SU-DHL-6 (cell line): ENCODE measurements around the gene GNAS.

Experiments used
- H2AFZ ChIP-seq: fragments of 200-600 bp; sonication (generic); 2 replicates; pipeline ENCODE4 v1.6.1; 2014; ENCODE audit warnings: low read depth, mild to moderate bottlenecking, moderate library complexity, mixed read lengths, antibody characterized with exemption, low read length; ENCODE audit not compliant: severe bottlenecking
- H3F3A ChIP-seq: fragments of 200-600 bp; shearing (Covaris generic); 2 replicates; pipeline ENCODE4 v1.6.0; 2016; ENCODE audit warnings: antibody characterized with exemption, mild to moderate bottlenecking; ENCODE audit not compliant: insufficient read depth
- H3K27ac ChIP-seq: fragments of 200-600 bp; sonication (generic); 2 replicates; pipeline ENCODE4 v1.5.1; 2016; ENCODE audit warnings: low read depth, mild to moderate bottlenecking, low read length, moderate library complexity, mixed read lengths
- H3K27me3 ChIP-seq: fragments of 200-600 bp; sonication (generic), shearing (Covaris generic); 2 replicates; pipeline ENCODE4 v1.6.0; 2014; ENCODE audit warnings: mild to moderate bottlenecking, low read length
- H3K36me3 ChIP-seq: fragments of 200-600 bp; sonication (generic); 2 replicates; pipeline ENCODE4 v1.6.1; 2014; ENCODE audit warnings: mild to moderate bottlenecking, low read length, mixed read lengths
- H3K4me2 ChIP-seq: fragments of 300-600, 200-600 bp; shearing (Covaris generic), sonication (generic); 2 replicates; pipeline ENCODE4 v1.6.0; 2014; ENCODE audit warnings: low read length, low read depth, mild to moderate bottlenecking; ENCODE audit not compliant: poor library complexity, severe bottlenecking
- H3K4me3 ChIP-seq: fragments of 200-600 bp; sonication (generic); 2 replicates; pipeline ENCODE4 v1.5.1; 2014; ENCODE audit warnings: antibody characterized with exemption, low read length, mild to moderate bottlenecking, mixed read lengths; ENCODE audit not compliant: insufficient read depth, poor library complexity, severe bottlenecking
- H3K79me2 ChIP-seq: fragments of 200-600 bp; sonication (generic); 2 replicates; pipeline ENCODE4 v1.6.1; 2014; ENCODE audit warnings: mild to moderate bottlenecking, low read length, moderate library complexity; ENCODE audit not compliant: insufficient read depth
- H3K9ac ChIP-seq: fragments of 200-600 bp; sonication (generic); 2 replicates; pipeline ENCODE4 v1.7.0; 2014; ENCODE audit warnings: mild to moderate bottlenecking, low read length
- H3K9me2 ChIP-seq: fragments of 200-600 bp; sonication (generic); replicated peaks from 2 replicates; pipeline ENCODE4 v1.6.1; 2014; ENCODE audit warnings: low read length; ENCODE audit not compliant: insufficient read depth
- H3K9me3 ChIP-seq: fragments of 200-600 bp; sonication (generic); 2 replicates; pipeline ENCODE4 v1.6.1; 2014; ENCODE audit warnings: low read length, mixed read lengths; ENCODE audit not compliant: insufficient read depth
- H4K20me1 ChIP-seq: fragments of 200-600 bp; sonication (generic); 2 replicates; pipeline ENCODE4 v1.6.1; 2014; ENCODE audit warnings: low read depth, mild to moderate bottlenecking, antibody characterized with exemption, low read length, moderate library complexity, mixed read lengths
- CTCF ChIP-seq: fragments of 200-600 bp; sonication (generic); IDR thresholded peaks from one replicate; pipeline ENCODE4 v1.5.1; 2017; ENCODE audit warnings: antibody characterized with exemption, mild to moderate bottlenecking, low read length, moderate library complexity; ENCODE audit not compliant: insufficient read depth, poor library complexity, severe bottlenecking
- EZH2phosphoT487 ChIP-seq: fragments of 200-600 bp; sonication (generic), shearing (Covaris generic); conservative IDR thresholded peaks from 2 replicates; pipeline ENCODE4 v1.6.1; 2018; ENCODE audit warnings: mild to moderate bottlenecking, antibody characterized with exemption, low read length, moderate library complexity, mixed read lengths

GNAS gene

GRCh38 chr20:58905236-58905635 is 52.7 kb downstream of the GNAS start:
- H3K9me2 ChIP-seq = no peaks in the 10 kb centered on the region
- no peak overlapping the region for H3K4me3 ChIP-seq
- peaks cover 65% of the 10 kb centered on the region for H3K36me3 ChIP-seq
- no peak for TF ChIP-seq EZH2phosphoT487
- TF ChIP-seq CTCF = no peak
- no peak overlapping the region for H3K4me2 ChIP-seq
- peaks cover 30% of the 10 kb centered on the region for H3K79me2 ChIP-seq
- peaks cover 7% of the 10 kb centered on the region; the same call in 1 of the 2 replicates for H4K20me1 ChIP-seq
- H3K9ac ChIP-seq = no peak overlapping the region
- no peaks in the 10 kb centered on the region for H3K9me3 ChIP-seq
- no peak overlapping the region for H3K27ac ChIP-seq
- H3K27me3 ChIP-seq = no peaks in the 10 kb centered on the region
- H2AFZ ChIP-seq = no peak overlapping the region
- peaks cover 64% of the 10 kb centered on the region for H3F3A ChIP-seq

DNA sequence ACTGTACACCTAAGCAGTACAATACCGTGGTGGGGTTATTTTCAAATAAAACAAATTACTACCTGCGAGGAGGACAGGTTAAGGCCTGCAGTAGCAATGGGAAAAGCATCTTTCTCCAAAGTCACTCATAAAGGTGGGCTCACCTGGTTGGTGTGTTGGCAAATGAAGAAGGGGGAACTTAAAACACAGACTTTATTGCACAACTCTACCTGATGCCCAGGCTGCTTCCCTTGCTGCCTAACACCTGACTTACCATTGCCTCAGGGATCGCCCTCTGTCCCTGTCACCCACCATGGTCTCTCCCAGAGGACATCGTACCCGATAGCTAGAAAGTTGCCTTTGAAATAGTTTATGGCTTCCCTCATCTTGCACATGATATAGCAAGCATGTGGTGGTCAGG is 53.6 kb downstream of the GNAS start:
- TF ChIP-seq CTCF (no peak), EZH2phosphoT487 (no peak)
- Histone ChIP-seq H3K79me2 (peaks cover 21% of the 10 kb centered on the region), H3K9ac (no peak overlapping the region), H3K9me3 (no peaks in the 10 kb centered on the region), H3K9me2 (no peaks in the 10 kb centered on the region), H3K27ac (peak overlapping the region; percentile 94; the same call in 1 of the 2 replicates), H3K4me3 (no peak overlapping the region), H3K27me3 (no peaks in the 10 kb centered on the region), H4K20me1 (0 out of 2 replicates have a peak, but pooled peaks cover under 1% of the 10 kb centered on the region), H3K36me3 (peaks cover 65% of the 10 kb centered on the region), H3F3A (peaks cover 63% of the 10 kb centered on the region), H2AFZ (no peak overlapping the region), H3K4me2 (peak overlapping the region; percentile 82)

- Histone ChIP-seq H3F3A (peaks cover 70% of the 10 kb centered on the region), H3K4me3 (peak overlapping the region; percentile 38), H3K79me2 (peaks cover 13% of the 10 kb centered on the region), H3K4me2 (peak overlapping the region; percentile 82), H3K27ac (peak overlapping the region; percentile 94), H3K9me2 (no peaks in the 10 kb centered on the region), H2AFZ (no peak overlapping the region), H4K20me1 (peaks cover 3% of the 10 kb centered on the region; the same call in 1 of the 2 replicates), H3K36me3 (peaks cover 67% of the 10 kb centered on the region), H3K9me3 (no peaks in the 10 kb centered on the region), H3K27me3 (no peaks in the 10 kb centered on the region), H3K9ac (peak overlapping the region; percentile 59)
- TF ChIP-seq CTCF = no peak
- TF ChIP-seq EZH2phosphoT487 = no peak
Measured at GRCh38 chr20:58906894-58907293, 54.4 kb downstream of the GNAS start.
